Cerebellar nuclear complex (tissue), 1 donor: ENCODE measurements around the gene EFNA4.

ENCODE experiments used
- DNase-seq, 2 experiments: peaks; one replicate each; lab custom pipeline; 2025; lab: John Stamatoyannopoulos, UW

The EFNA4 gene

GRCh38 chr1:155073377-155074242 is 10.1 kb downstream of the EFNA4 start:
- no peak for DNase-seq

- no peak for DNase-seq
Observed at GRCh38 chr1:155075535-155075934, 12.0 kb downstream of the EFNA4 start.

- no peak for DNase-seq
Observed at GRCh38 chr1:155076371-155076770, 12.8 kb downstream of the EFNA4 start.

GRCh38 chr1:155077346-155077745 is 13.8 kb downstream of the EFNA4 start:
- DNase-seq, result no peak

- DNase-seq, result no peak
Observed at GRCh38 chr1:155077758-155078445, 14.4 kb downstream of the EFNA4 start.

GRCh38 chr1:155078469-155079209 is 15.1 kb downstream of the EFNA4 start, which contains the start of gene EFNA3:
EFNA3 (plus strand) TSS chr1:155078837; CDS start chr1:155078942, 105 bp downstream.
- DNase-seq, result no peak

- DNase-seq, result no peak
Observed at GRCh38 chr1:155079210-155079486, 15.6 kb downstream of the EFNA4 start.

GRCh38 chr1:155079487-155080311 is 16.2 kb downstream of the EFNA4 start:
- DNase-seq, result no peak

GRCh38 chr1:155080312-155081228 is 17.0 kb downstream of the EFNA4 start:
- no peak for DNase-seq

GRCh38 chr1:155081472-155082300 is 18.1 kb downstream of the EFNA4 start:
- no peak for DNase-seq

GRCh38 chr1:155082301-155083051 is 18.9 kb downstream of the EFNA4 start:
- no peak for DNase-seq

GRCh38 chr1:155083052-155083541 is 19.6 kb downstream of the EFNA4 start:
- DNase-seq, result no peak

- no peak for DNase-seq
Observed at GRCh38 chr1:155083865-155084721, 20.6 kb downstream of the EFNA4 start.

GRCh38 chr1:155084722-155085503 is 21.4 kb downstream of the EFNA4 start:
- DNase-seq, result peak; percentile 71 to 92

GRCh38 chr1:155085504-155086127 is 22.1 kb downstream of the EFNA4 start:
- no peak for DNase-seq

- no peak for DNase-seq
Observed at GRCh38 chr1:155086128-155086741, 22.7 kb downstream of the EFNA4 start.
